K562 (cell line): ENCODE measurements around the gene BCAS3. TPM values are rescaled to one million over a fixed set of nuclear protein-coding genes. Genes with fewer than 3 reads are reported as not detected.

Source experiments
- ATAC-seq: fragments of 200-7000 bp; cut with Tn5 transposase; 3 replicates; pipeline ENCODE4 v1.9.1; 2020; ENCODE audit warnings: moderate library complexity
- BruUV-seq: library from RNA; stranded (reverse); fragments of 400-500 nt; replicated peaks from 2 replicates; lab custom pipeline; 2021; lab: Mats Ljungman, UMichigan
- CTCF ChIA-PET: fragments of 300-600 bp; formaldehyde crosslinking; extraction: SDS; loops from one replicate; lab custom pipeline; 2021; ENCODE audit warnings: low intra/inter-chr PET ratio; lab: Yijun Ruan, JAX
- POLR2A ChIA-PET: fragments of 300-600, 350-650 bp; sonication (Branson Sonifier 250); formaldehyde crosslinking; extraction: SDS; loops from one replicate; lab custom pipeline; 2021; ENCODE audit warnings: antibody characterized with exemption, inconsistent platforms; lab: Yijun Ruan, JAX
- DNase-seq, 4 experiments: peaks; one replicate each; pipeline versions ENCODE4 v3.0.0 to v3.0.0-alpha.2; 2011 to 2018; ENCODE audit warnings: low spot score in 3 of 4, mixed read lengths in 3 of 4; ENCODE audit errors: extremely low read depth in 1 of 4
- FAIRE-seq: peaks from 2 replicates; lab custom pipeline; 2011; peaks lifted over from hg19 to GRCh38; lab: Jason Lieb, UNC
- H2AFZ ChIP-seq: 2 replicates; pipeline ENCODE4 v1.6.0; 2011; ENCODE audit warnings: low read depth, low read length, control low read depth, inconsistent platforms
- H3K27ac ChIP-seq: fragments of 200-600 bp; 3 replicates; pipeline ENCODE4 v1.8.0; 2011; ENCODE audit warnings: low read depth, mild to moderate bottlenecking, control low read depth, inconsistent platforms, low read length, moderate library complexity, mixed read lengths; ENCODE audit errors: extremely low read depth
- H3K27me3 ChIP-seq, 2 experiments: fragments of 300-600 bp in 1 of 2; 2 replicates in 1 of 2; 3 replicates in 1 of 2; pipeline versions ENCODE4 v1.6.0 to v1.8.0; 2011; ENCODE audit warnings: inconsistent platforms in 2 of 2, low read length in 2 of 2, mild to moderate bottlenecking in 1 of 2, mixed read lengths in 1 of 2, moderate library complexity in 1 of 2; ENCODE audit not compliant: control insufficient read depth in 2 of 2, insufficient read depth in 2 of 2
- H3K36me3 ChIP-seq: fragments of 300-600 bp; 3 replicates; pipeline ENCODE4 v1.8.0; 2011; ENCODE audit warnings: mild to moderate bottlenecking, low read length, inconsistent platforms; ENCODE audit not compliant: control insufficient read depth, insufficient read depth
- H3K4me1 ChIP-seq, 2 experiments: fragments of 200-600 bp in 1 of 2; replicated peaks in 1 of 2; 2 replicates in 1 of 2; 3 replicates in 1 of 2; pipeline versions ENCODE4 v1.5.1 to v1.8.0; 2011; ENCODE audit warnings: inconsistent platforms in 2 of 2, low read length in 2 of 2, mild to moderate bottlenecking in 1 of 2, mixed read lengths in 1 of 2, moderate library complexity in 1 of 2; ENCODE audit not compliant: control insufficient read depth in 2 of 2, insufficient read depth in 2 of 2
- H3K4me2 ChIP-seq: 2 replicates; pipeline ENCODE4 v1.6.1; 2011; ENCODE audit warnings: low read length, control low read depth, inconsistent platforms, mixed read lengths; ENCODE audit not compliant: insufficient read depth
- H3K4me3 ChIP-seq: fragments of 200-600 bp; sonication (generic), shearing (Covaris generic); 2 replicates; pipeline ENCODE4 v1.5.1; 2016; ENCODE audit warnings: control low read depth, inconsistent platforms
- H3K79me2 ChIP-seq: fragments of 200-600 bp; 3 replicates; pipeline ENCODE4 v1.8.0; 2011; ENCODE audit warnings: low read length, inconsistent platforms; ENCODE audit not compliant: control insufficient read depth, insufficient read depth
- H3K9ac ChIP-seq, 2 experiments: 2 replicates each; pipeline versions ENCODE4 v1.6.0 to v1.6.1; 2011; ENCODE audit warnings: low read depth in 2 of 2, low read length in 2 of 2, control low read depth in 1 of 2, inconsistent platforms in 1 of 2, mild to moderate bottlenecking in 1 of 2, mixed read lengths in 1 of 2; ENCODE audit not compliant: insufficient read depth in 1 of 2
- H3K9me1 ChIP-seq: one replicate; pipeline ENCODE4 v1.6.0; 2011; ENCODE audit warnings: inconsistent platforms, mild to moderate bottlenecking, low read length, moderate library complexity; ENCODE audit not compliant: control insufficient read depth, insufficient read depth
- H3K9me3 ChIP-seq: replicated peaks from 2 replicates; pipeline ENCODE4 v1.5.1; 2011; ENCODE audit warnings: low read depth, low read length, inconsistent platforms; ENCODE audit not compliant: control insufficient read depth, insufficient read depth
- H4K20me1 ChIP-seq: replicated peaks from 2 replicates; pipeline ENCODE4 v1.6.1; 2011; ENCODE audit warnings: low read length, inconsistent platforms, mixed read lengths; ENCODE audit not compliant: control insufficient read depth, insufficient read depth
- BCOR ChIP-seq: fragments of 450-650 bp; IDR thresholded peaks from 2 replicates; pipeline ENCODE4 v1.6.1; 2016
- DACH1 ChIP-seq: fragments of 450-650 bp; IDR thresholded peaks from 2 replicates; pipeline ENCODE4 v1.6.1; 2018; ENCODE audit not compliant: partially characterized antibody
- GABPA ChIP-seq: fragments of 200-800 bp; sonication (Bioruptor generic); conservative IDR thresholded peaks from 2 replicates; pipeline ENCODE4 v1.6.1; 2016; ENCODE audit warnings: low read depth, missing genetic modification characterization, missing compliant biosample characterization
- RBFOX2 ChIP-seq: fragments of 200-400 bp; formaldehyde crosslinking; IDR thresholded peaks from 2 replicates; pipeline ENCODE4 v1.6.1; 2017; ENCODE audit warnings: low read depth, mild to moderate bottlenecking, low read length, moderate library complexity
- TBP ChIP-seq: optimal IDR thresholded peaks from 2 replicates; pipeline ENCODE3; 2011; ENCODE audit warnings: low read depth, low read length, improper control_type of control experiment
- TCF7L2 ChIP-seq: fragments of 150-350 bp; IDR thresholded peaks from 2 replicates; pipeline ENCODE4 v1.6.1; 2016; ENCODE audit warnings: low read depth, mild to moderate bottlenecking, low read length, moderate library complexity
- TFAM ChIP-seq: fragments of 250-450 bp; sonication (Bioruptor Pico); conservative IDR thresholded peaks from 2 replicates; pipeline ENCODE4 v1.5.0; 2021; ENCODE audit warnings: mild to moderate bottlenecking, moderate library complexity
- THAP7 ChIP-seq: fragments of 250-450 bp; sonication (Bioruptor Pico); IDR thresholded peaks from 2 replicates; pipeline ENCODE4 v1.5.0; 2021
- YBX1 ChIP-seq: fragments of 450-650 bp; IDR thresholded peaks from 2 replicates; pipeline ENCODE4 v1.7.1; 2016; ENCODE audit warnings: mild to moderate bottlenecking
- ZNF282 ChIP-seq: sonication (generic); formaldehyde crosslinking; IDR thresholded peaks from 2 replicates; pipeline ENCODE4 v1.8.1; 2023; ENCODE audit warnings: missing genetic modification reagents
- ZNF583 ChIP-seq: fragments of 250-450 bp; sonication (Bioruptor Pico); IDR thresholded peaks from 2 replicates; pipeline ENCODE4 v1.4.0; 2020
- WGBS: fragments of 100-300 bp; shearing (Covaris generic); methylation state at CpG from one replicate; pipeline ENCODE4 v1.1.6; 2016; ENCODE audit warnings: low coverage, mixed read lengths; ENCODE audit not compliant: insufficient coverage; ENCODE audit errors: missing lambda C conversion rate; 5-methylcytosine and 5-hydroxymethylcytosine counted together
- in situ Hi-C: fragments of 300-500 bp; cut with MboI; formaldehyde crosslinking; loops from 4 replicates; pipeline ENCODE4 v1.15.0; 2018; ENCODE audit warnings: inconsistent platforms, mixed read lengths
- intact Hi-C: fragments of 100-400 bp; cut with micrococcal nuclease; formaldehyde crosslinking; loops from 2 replicates; pipeline ENCODE4 v1.14.2; 2022
- polyA plus RNA-seq, 8 experiments: library from polyadenylated mRNA; depleted of rRNA in 4 of 8; stranded (reverse) in 5 of 8; unstranded in 3 of 8; fragments of >200 nt; fragmentation: Nextera tagmentation in 2 of 8; fragmentation: Illumina TruSeq in 1 of 8; extraction: Ambion mirVana in 2 of 8; extraction: Trizol in 1 of 8; gene quantifications; 2 replicates each; pipeline versions ENCODE4 v1.2.1 to v1.2.3, GENCODE V29; 2011 to 2014; ENCODE audit warnings: inconsistent platforms in 1 of 8, missing spikeins in 1 of 8
- total RNA-seq, 7 experiments: library from RNA; depleted of rRNA in 6 of 7; stranded (reverse); fragments of >200 nt in 6 of 7; fragmentation: Illumina TruSeq in 2 of 7; extraction: Trizol in 2 of 7; gene quantifications; 2 replicates each; pipeline versions ENCODE4 v1.2.1 to v1.2.3, GENCODE V29; 2011 to 2021; ENCODE audit warnings: low replicate concordance in 1 of 7
- TF ChIP-seq, protein P1 (sequence below): fragments of 450-650 bp; IDR thresholded peaks from 2 replicates; pipeline ENCODE4 v1.6.1; 2017; ENCODE audit warnings: antibody characterized with exemption, mild to moderate bottlenecking

BCAS3 gene
- total and polyA plus RNA-seq, 9 of the 15 experiments (the other 6 are each of a cell fraction or from before 2014, with no cell fraction given): 1.9 to 5.5 (median 3.5) TPM

DNA sequence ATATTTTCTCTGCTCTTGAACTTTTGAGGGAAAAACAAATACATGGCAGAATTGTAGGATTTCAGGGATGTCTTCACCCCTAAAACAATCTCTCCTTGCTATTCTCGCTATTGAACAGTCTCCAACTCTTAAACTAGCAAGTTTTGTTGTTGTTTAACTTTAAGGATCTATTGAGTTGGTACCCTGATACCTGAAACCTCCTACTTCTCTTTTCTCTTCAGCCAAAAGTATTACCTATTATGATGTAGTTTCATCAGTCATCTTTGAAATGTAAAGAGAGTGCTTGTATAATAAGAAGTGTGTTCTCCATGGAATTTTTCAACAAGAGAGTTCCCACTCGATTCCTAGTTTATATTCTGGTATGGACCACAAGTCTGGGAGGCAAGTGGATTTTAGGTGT, 510.4 kb downstream of the BCAS3 start:
- H3K9me1 ChIP-seq: no peaks in the 10 kb centered on the region
- 7% methylated on average over 2 of the region's 2 CpGs for WGBS
- CTCF ChIA-PET: no interaction called here
- H3K27me3 ChIP-seq: no peaks in the 10 kb centered on the region
- ATAC-seq (no peak), DNase-seq (no peak), FAIRE-seq (no peak)
- no peak overlapping the region for H3K27ac ChIP-seq
- H3K9me3 ChIP-seq: no peaks in the 10 kb centered on the region
- H2AFZ ChIP-seq: no peak overlapping the region
- no peaks in the 10 kb centered on the region for H3K79me2 ChIP-seq
- in situ Hi-C loops (no loop called here), intact Hi-C loops (no loop called here)
- no peak for TF ChIP-seq BCOR
- TF ChIP-seq, protein P1, sequence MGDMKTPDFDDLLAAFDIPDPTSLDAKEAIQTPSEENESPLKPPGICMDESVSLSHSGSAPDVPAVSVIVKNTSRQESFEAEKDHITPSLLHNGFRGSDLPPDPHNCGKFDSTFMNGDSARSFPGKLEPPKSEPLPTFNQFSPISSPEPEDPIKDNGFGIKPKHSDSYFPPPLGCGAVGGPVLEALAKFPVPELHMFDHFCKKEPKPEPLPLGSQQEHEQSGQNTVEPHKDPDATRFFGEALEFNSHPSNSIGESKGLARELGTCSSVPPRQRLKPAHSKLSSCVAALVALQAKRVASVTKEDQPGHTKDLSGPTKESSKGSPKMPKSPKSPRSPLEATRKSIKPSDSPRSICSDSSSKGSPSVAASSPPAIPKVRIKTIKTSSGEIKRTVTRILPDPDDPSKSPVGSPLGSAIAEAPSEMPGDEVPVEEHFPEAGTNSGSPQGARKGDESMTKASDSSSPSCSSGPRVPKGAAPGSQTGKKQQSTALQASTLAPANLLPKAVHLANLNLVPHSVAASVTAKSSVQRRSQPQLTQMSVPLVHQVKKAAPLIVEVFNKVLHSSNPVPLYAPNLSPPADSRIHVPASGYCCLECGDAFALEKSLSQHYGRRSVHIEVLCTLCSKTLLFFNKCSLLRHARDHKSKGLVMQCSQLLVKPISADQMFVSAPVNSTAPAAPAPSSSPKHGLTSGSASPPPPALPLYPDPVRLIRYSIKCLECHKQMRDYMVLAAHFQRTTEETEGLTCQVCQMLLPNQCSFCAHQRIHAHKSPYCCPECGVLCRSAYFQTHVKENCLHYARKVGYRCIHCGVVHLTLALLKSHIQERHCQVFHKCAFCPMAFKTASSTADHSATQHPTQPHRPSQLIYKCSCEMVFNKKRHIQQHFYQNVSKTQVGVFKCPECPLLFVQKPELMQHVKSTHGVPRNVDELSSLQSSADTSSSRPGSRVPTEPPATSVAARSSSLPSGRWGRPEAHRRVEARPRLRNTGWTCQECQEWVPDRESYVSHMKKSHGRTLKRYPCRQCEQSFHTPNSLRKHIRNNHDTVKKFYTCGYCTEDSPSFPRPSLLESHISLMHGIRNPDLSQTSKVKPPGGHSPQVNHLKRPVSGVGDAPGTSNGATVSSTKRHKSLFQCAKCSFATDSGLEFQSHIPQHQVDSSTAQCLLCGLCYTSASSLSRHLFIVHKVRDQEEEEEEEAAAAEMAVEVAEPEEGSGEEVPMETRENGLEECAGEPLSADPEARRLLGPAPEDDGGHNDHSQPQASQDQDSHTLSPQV: no peak
- no peak for TF ChIP-seq GABPA (tag)
- TF ChIP-seq ZNF583 (CRISPR knock-in tag): no peak
- no peak for TF ChIP-seq RBFOX2
- TF ChIP-seq ZNF282 (CRISPR knock-in tag): no peak
- no peak for TF ChIP-seq DACH1
- no peak for TF ChIP-seq TFAM
- no peak for TF ChIP-seq TBP
- no peak for TF ChIP-seq THAP7
- no peak for TF ChIP-seq TCF7L2
- TF ChIP-seq YBX1: no peak
- no peak overlapping the region for H3K9ac ChIP-seq
- POLR2A ChIA-PET: interaction anchor here (2.5 kb wide), 1 partner anchor 12 kb away, joined by 8 read pairs; no protein-coding TSS in a partner anchor
- H3K36me3 ChIP-seq: no peaks in the 10 kb centered on the region
- no peaks in the 10 kb centered on the region for H4K20me1 ChIP-seq
- no peaks in the 10 kb centered on the region for H3K4me1 ChIP-seq
- H3K4me3 ChIP-seq: no peak overlapping the region
- no TSS peak for BruUV-seq
- no peak overlapping the region for H3K4me2 ChIP-seq
